ENCODE data around the gene GAB3.

DNA sequence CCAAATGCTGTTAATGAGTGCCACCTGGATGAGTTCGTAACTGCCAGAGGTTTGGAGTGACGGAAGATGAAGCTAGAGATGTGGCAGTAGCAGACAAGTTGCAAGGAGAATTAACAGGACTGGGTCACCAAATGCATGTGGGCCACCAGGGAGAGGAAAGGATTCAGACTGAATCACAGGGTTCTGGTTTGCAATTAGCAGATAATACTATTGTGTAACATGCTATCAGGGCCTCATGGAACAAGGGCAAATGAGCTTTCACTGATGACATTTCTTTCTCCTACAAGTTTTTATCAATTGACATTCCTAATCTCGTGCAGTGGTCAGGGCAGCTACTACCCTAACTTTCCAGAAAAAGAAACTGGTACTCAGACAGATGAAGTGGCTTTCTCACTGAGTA lies 21.4 kb downstream of the GAB3 start:
- TF ChIP-seq POLR2A (IDR thresholded peaks at IDR 0.05; ENCODE audit: low read depth, low read length) = no peak
- TF ChIP-seq TAF1 (IDR thresholded peaks at IDR 0.05; ENCODE audit: low read depth, low read length) = no peak
- TF ChIP-seq POLR2AphosphoS5 (IDR thresholded peaks at IDR 0.05; ENCODE audit: low read depth, low read length) = no peak
- TF ChIP-seq SPI1 (IDR thresholded peaks at IDR 0.05; ENCODE audit: low read depth, low read length) = no peak
- no peak for TF ChIP-seq PAX5 (IDR thresholded peaks at IDR 0.05; ENCODE audit: insufficient read depth, low read length, severe bottlenecking)

Measured in GM12891 (cell line).